Thyroid gland (tissue), 4 donors: ENCODE results near the gene TMEM145. TPM values are rescaled to one million over a fixed set of nuclear protein-coding genes. Genes with fewer than 3 reads are reported as not detected.

Source experiments
- DNase-seq, 2 donors: peaks; one replicate each; pipeline ENCODE4 v3.0.0-alpha.2; 2019
- H3K27ac ChIP-seq, 3 donors: fragments of 200-600 bp; sonication (generic); 1 replicate in 2 of 3; 2 replicates in 1 of 3; pipeline ENCODE4 v1.5.1; 2016 to 2019; ENCODE audit warnings: mild to moderate bottlenecking in 1 of 3, moderate library complexity in 1 of 3
- H3K27me3 ChIP-seq: fragments of 200-600 bp; sonication (generic); one replicate; pipeline ENCODE4 v1.5.1; 2019
- H3K36me3 ChIP-seq, 2 donors: fragments of 200-600 bp; sonication (generic); one replicate each; pipeline ENCODE4 v1.5.1; 2016 to 2019
- H3K4me1 ChIP-seq, 2 donors: fragments of 200-600 bp; sonication (generic); one replicate each; pipeline ENCODE4 v1.5.1; 2017 to 2019
- H3K4me3 ChIP-seq, 3 donors: fragments of 200-600 bp; sonication (generic); replicated peaks in 1 of 3; 1 replicate in 2 of 3; 2 replicates in 1 of 3; pipeline ENCODE4 v1.5.1; 2016; ENCODE audit warnings: mild to moderate bottlenecking in 1 of 3
- H3K9me3 ChIP-seq: fragments of 200-600 bp; sonication (generic); one replicate; pipeline ENCODE4 v1.5.1; 2017
- POLR2A ChIP-seq, 2 donors: fragments of 450-650 bp; IDR thresholded peaks; one replicate each; pipeline ENCODE4 v1.6.1; 2017; ENCODE audit warnings: antibody characterized with exemption in 2 of 2, mild to moderate bottlenecking in 2 of 2, moderate library complexity in 1 of 2
- WGBS, 2 donors: methylation state at CpG; one replicate each; pipeline ENCODE4 v1.1.5; 2017; 5-methylcytosine and 5-hydroxymethylcytosine counted together
- intact Hi-C: fragments of 100-400 bp; cut with DNase I; formaldehyde crosslinking; loops from one replicate; pipeline ENCODE4 v1.15.1; 2023
- total RNA-seq, 4 donors: library from RNA; depleted of rRNA; stranded (reverse); fragments of >200 nt; gene quantifications; one replicate each; pipeline ENCODE4 v1.2.3, GENCODE V29; 2016
- TF ChIP-seq, protein P1 (sequence below), 6 experiments: fragments of 200-600 bp in 3 of 6; fragments of 450-650 bp in 3 of 6; sonication (generic) in 3 of 6; IDR thresholded peaks; one replicate each; pipeline ENCODE4 v1.5.1; 2016 to 2019; ENCODE audit warnings: antibody characterized with exemption in 6 of 6, mild to moderate bottlenecking in 2 of 6, inconsistent platforms in 1 of 6, moderate library complexity in 1 of 6

Gene TMEM145
- total RNA-seq, 4 donors from 2014 or later: 2.8 TPM; not detected in 3

DNA sequence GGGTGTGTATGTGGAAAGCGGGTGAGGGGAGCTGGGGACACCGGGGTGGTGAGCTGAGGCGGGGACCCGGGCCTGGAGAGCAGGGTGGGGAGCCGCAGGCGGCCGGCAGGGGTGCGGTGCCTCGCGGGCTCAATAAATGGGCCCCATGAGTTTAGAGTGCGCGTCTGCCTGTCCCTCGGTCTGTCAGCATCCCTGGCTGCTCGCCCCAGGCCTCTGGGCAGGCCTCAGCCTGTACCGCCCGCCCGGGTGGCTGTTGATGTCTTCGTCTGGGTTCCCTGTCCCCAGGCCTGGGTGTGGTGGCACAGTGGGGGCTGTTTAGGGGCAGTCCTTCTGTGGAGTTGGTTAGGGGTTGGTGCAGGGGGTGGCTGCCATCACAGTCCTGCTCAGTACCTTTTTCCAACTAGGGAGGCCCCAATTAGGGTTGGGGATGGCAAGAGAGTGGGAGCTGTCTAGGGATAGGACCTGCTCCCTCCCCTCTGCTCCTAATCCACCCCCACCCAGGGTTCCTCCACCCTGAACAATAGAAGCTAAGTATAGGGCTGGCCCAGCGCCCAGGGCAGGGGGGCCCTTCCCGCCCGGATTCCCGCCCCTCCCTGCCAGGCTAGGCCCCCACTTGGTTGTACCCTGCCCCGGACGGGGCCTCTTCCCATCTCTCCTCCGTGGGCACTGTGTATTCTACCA lies 31.8 kb upstream of the TMEM145 start:
- no peak for TF ChIP-seq POLR2A (IDR thresholded peaks at IDR 0.05)
- TF ChIP-seq, protein P1, sequence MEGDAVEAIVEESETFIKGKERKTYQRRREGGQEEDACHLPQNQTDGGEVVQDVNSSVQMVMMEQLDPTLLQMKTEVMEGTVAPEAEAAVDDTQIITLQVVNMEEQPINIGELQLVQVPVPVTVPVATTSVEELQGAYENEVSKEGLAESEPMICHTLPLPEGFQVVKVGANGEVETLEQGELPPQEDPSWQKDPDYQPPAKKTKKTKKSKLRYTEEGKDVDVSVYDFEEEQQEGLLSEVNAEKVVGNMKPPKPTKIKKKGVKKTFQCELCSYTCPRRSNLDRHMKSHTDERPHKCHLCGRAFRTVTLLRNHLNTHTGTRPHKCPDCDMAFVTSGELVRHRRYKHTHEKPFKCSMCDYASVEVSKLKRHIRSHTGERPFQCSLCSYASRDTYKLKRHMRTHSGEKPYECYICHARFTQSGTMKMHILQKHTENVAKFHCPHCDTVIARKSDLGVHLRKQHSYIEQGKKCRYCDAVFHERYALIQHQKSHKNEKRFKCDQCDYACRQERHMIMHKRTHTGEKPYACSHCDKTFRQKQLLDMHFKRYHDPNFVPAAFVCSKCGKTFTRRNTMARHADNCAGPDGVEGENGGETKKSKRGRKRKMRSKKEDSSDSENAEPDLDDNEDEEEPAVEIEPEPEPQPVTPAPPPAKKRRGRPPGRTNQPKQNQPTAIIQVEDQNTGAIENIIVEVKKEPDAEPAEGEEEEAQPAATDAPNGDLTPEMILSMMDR (IDR thresholded peaks at IDR 0.05): no peak
- H3K27me3 ChIP-seq: no peaks in the 10 kb centered on the region
- peak overlapping the region in 1 of 3 donors; percentile 82 for H3K4me3 ChIP-seq
- peak overlapping the region; percentile 89 to 97 (median 93) for H3K27ac ChIP-seq
- intact Hi-C loops: no loop called here
- no peaks in the 10 kb centered on the region for H3K36me3 ChIP-seq
- WGBS, 2 donors: 34 to 39% methylated on average over 9 to 10 of the region's 25 CpGs
- no peaks in the 10 kb centered on the region for H3K9me3 ChIP-seq
- H3K4me1 ChIP-seq: peaks cover 67 to 72% of the 10 kb centered on the region in 2 donors
- peak; percentile 42 to 51 for DNase-seq

DNA sequence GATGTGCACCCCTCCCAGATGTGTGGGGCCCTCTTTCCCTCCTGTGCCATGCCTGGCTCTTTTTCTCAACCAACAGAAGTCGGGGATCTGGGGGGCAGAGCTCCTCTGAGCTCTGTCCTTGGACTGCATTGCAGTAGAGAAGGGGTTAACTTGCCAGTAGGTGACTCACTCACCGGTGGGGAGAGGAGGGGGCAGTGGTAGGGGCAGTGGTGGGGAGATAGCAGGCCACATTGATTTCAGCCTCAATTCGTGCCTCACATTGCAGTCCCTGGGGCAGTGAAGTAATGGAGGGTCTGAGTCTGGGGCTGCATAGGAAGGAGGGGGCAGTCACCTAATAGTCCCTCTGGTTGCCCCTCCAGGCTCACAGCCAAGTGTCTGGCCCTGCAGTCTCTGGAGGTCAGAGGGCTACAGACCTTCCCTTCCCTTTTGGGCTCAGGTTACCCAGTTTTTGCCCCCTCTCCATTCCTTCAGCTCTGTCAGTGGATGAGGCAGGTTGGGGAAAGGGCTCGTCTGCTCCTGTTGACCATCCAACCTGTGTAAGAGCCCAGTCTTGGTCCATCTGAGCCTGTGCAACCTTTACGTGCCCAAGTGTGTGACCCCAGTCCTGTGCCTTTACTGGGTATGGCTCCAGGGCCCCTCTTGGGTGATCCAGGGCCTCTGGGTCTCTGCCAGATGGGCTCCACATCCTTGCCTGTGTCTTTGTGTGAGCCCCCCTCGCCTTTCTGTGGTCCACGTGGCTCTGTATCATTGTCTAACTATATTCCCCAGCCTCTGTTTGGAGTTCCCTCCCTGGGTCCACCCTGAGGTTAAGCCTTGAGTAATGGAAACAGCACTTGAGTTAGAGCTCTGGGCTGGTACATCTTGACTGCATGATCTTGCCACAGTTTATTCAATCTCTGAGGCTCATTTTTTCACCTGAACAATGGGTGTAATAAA lies 31.0 kb upstream of the TMEM145 start:
- peaks cover 2% of the 10 kb centered on the region in 2 donors for H3K36me3 ChIP-seq
- intact Hi-C loops: no loop called here
- no peaks in the 10 kb centered on the region for H3K9me3 ChIP-seq
- H3K4me3 ChIP-seq: peak overlapping the region in 1 of 3 donors; percentile 82
- no peaks in the 10 kb centered on the region for H3K27me3 ChIP-seq
- H3K4me1 ChIP-seq: peaks cover 73 to 78% of the 10 kb centered on the region in 2 donors
- TF ChIP-seq, protein P1 (IDR thresholded peaks at IDR 0.05): no peak
- TF ChIP-seq POLR2A (IDR thresholded peaks at IDR 0.05): no peak
- 33 to 43% methylated on average over 7 of the region's 7 CpGs for WGBS, 2 donors
- H3K27ac ChIP-seq: peak overlapping the region; percentile 89 to 97 (median 93)
- DNase-seq: no peak

DNA sequence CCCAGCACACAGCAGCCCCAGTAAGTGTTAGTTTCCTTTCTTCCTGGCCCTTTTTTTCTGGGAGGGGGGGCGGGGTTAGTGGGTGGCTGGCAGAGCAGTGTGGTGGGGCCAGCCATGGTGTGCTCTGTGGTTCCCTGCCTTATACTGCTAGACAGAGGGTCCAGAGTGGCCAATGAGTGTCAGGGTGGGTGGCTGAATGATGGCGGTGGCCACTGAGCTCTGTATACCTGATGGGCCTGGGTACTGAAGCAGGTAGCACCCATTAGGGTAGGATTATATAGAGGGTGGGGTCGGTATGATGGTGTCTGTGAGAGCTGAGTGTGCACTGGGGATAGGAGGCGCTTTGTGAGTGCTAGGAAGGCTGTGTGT lies 30.3 kb upstream of the TMEM145 start:
- intact Hi-C loops: no loop called here

DNA sequence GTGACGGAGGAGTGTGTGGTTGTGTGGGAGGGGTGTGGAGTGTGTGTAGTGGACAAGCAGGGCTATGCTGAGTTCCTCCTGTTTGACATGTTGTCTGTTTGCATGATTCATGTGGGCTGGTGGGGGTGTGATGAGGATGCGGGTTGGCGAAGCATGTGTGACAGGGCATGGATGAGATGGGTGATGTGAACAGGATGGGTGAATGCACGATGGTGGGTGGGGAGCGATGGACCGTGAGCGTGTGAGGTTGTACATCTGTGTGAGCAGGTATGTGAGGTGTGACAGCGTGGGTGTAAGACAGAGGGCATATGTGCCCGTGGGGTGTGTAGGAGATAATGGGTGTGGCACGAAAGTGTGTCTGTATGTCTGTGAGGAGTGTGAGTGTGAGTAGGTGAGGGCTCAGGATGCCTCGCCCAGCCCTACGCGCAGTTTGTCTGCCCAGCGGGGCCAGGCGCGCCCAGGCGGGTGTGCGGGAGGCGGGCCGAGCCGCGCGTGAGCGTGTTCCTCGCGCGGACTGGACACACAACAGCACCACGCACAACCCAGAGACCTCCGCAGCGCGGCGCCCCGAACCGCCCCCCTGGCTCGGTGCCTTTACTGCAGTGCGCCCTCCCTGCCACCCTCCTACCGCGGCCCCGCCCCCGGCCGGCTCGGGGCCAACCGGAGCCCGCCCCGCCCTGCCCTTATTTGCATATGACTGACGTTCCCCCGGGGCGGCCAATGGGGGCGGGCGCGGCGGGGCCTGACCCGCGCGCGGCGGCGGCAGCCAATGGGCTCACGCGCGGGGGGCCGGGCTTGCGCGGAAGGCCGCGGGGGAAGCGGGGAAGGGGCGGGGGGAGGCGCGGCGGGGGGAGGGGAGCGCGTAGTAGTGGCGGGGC lies 29.7 kb upstream of the TMEM145 start:
- Histone ChIP-seq H3K4me1 (peaks cover 65 to 70% of the 10 kb centered on the region in 2 donors), H3K27me3 (no peaks in the 10 kb centered on the region), H3K9me3 (no peaks in the 10 kb centered on the region), H3K4me3 (peak overlapping the region in 1 of 3 donors; percentile 32), H3K27ac (peak overlapping the region; percentile 85 to 97 (median 93)), H3K36me3 (peaks cover 14 to 16% of the 10 kb centered on the region in 2 donors)
- peak in 1 of 2 donors; percentile 51 for TF ChIP-seq POLR2A (IDR thresholded peaks at IDR 0.05)
- TF ChIP-seq, protein P1 (IDR thresholded peaks at IDR 0.05): no peak
- WGBS, 2 donors: 4 to 7% methylated on average over 18 to 29 of the region's 74 CpGs
- DNase-seq: peak; percentile 96 to 97
- intact Hi-C loops: no loop called here

More for the DNA sequence above, 30.3 kb upstream of the TMEM145 start:
- no peak for DNase-seq
- peak overlapping the region; percentile 85 to 97 (median 93) for H3K27ac ChIP-seq
- H3K36me3 ChIP-seq: peaks cover 9% of the 10 kb centered on the region in 2 donors
- H3K4me3 ChIP-seq: peak overlapping the region in 1 of 3 donors; percentile 26
- TF ChIP-seq, protein P1 (IDR thresholded peaks at IDR 0.05): no peak
- no peak for TF ChIP-seq POLR2A (IDR thresholded peaks at IDR 0.05)
- no peaks in the 10 kb centered on the region for H3K27me3 ChIP-seq
- H3K9me3 ChIP-seq: no peaks in the 10 kb centered on the region
- 53 to 58% methylated on average over 3 to 4 of the region's 4 CpGs for WGBS, 2 donors
- peaks cover 72 to 73% of the 10 kb centered on the region in 2 donors for H3K4me1 ChIP-seq
